HEK293T (cell line): ENCODE measurements around the gene LRRC10B.

Experiments used
- ARNT ChIP-seq: fragments of 450-650 bp; IDR thresholded peaks from 2 replicates; pipeline ENCODE4 v1.6.1; 2017; ENCODE audit warnings: mild to moderate bottlenecking
- CTBP1 ChIP-seq: fragments of 450-650 bp; IDR thresholded peaks from 2 replicates; pipeline ENCODE4 v1.6.1; 2016; ENCODE audit warnings: borderline replicate concordance
- FOXA1 ChIP-seq: fragments of 450-650 bp; IDR thresholded peaks from 2 replicates; pipeline ENCODE4 v1.6.1; 2016; ENCODE audit warnings: mild to moderate bottlenecking
- L3MBTL2 ChIP-seq: fragments of 450-650 bp; conservative IDR thresholded peaks from 2 replicates; pipeline ENCODE4 v1.6.1; 2016; ENCODE audit warnings: mild to moderate bottlenecking
- LEF1 ChIP-seq: fragments of 450-650 bp; IDR thresholded peaks from 2 replicates; pipeline ENCODE4 v1.6.1; 2017; ENCODE audit warnings: mild to moderate bottlenecking, borderline replicate concordance
- SP1 ChIP-seq: fragments of 450-650 bp; IDR thresholded peaks from 2 replicates; pipeline ENCODE4 v1.6.1; 2017
- SUZ12 ChIP-seq: fragments of 450-650 bp; IDR thresholded peaks from 2 replicates; pipeline ENCODE4 v1.6.1; 2016; ENCODE audit warnings: mild to moderate bottlenecking
- TARDBP ChIP-seq: fragments of 450-650 bp; IDR thresholded peaks from 2 replicates; pipeline ENCODE4 v1.6.1; 2016
- ZNF384 ChIP-seq: fragments of 450-650 bp; IDR thresholded peaks from 2 replicates; pipeline ENCODE4 v1.6.1; 2016

- TF ChIP-seq SP1 (no peak), FOXA1 (no peak), SUZ12 (no peak), ARNT (no peak), LEF1 (no peak), ZNF384 (no peak), L3MBTL2 (no peak), CTBP1 (no peak), TARDBP (no peak)
Measured at GRCh38 chr11:61531044-61531443, 22.5 kb downstream of the LRRC10B start.
